Hematopoietic multipotent progenitor cell treated with erythropoietin and hydrocortisone succinate and interleukin-3 and kit ligand, for 8 days (in vitro differentiated cells): ENCODE measurements around the gene CDK11B.
"Not testable (repeated sequence)": the region's sequence is repeated elsewhere in the genome, so short reads cannot be mapped to it uniquely, and the experiment has no call there.

Experiments
- DNase-seq: peaks from one replicate; pipeline ENCODE4 v3.0.0-alpha.2; 2015

The CDK11B gene

GRCh38 chr1:1658583-1659549 lies at the start of gene CDK11B:
TSS of gene CDK11B (minus strand) at chr1:1659004. CDS start at chr1:1657485, 1,519 bp downstream.
- DNase-seq = peak; percentile 95

GRCh38 chr1:1707897-1708296 lies 49.1 kb upstream of the CDK11B start:
- DNase-seq = not testable (repeated sequence)

GRCh38 chr1:1707241-1707640 lies 48.4 kb upstream of the CDK11B start:
- not testable (repeated sequence) for DNase-seq

GRCh38 chr1:1705623-1706022 lies 46.8 kb upstream of the CDK11B start:
- not testable (repeated sequence) for DNase-seq

GRCh38 chr1:1704284-1704957 lies 45.6 kb upstream of the CDK11B start:
- DNase-seq = not testable (repeated sequence)

- DNase-seq = no peak
These were observed 45.0 kb upstream of the CDK11B start for GRCh38 chr1:1703796-1704195.

- not testable (repeated sequence) for DNase-seq
These were observed 43.7 kb upstream of the CDK11B start for GRCh38 chr1:1702506-1702905.

GRCh38 chr1:1700557-1700956 lies 41.8 kb upstream of the CDK11B start:
- not testable (repeated sequence) for DNase-seq

GRCh38 chr1:1700067-1700466 lies 41.3 kb upstream of the CDK11B start:
- DNase-seq = not testable (repeated sequence)

- DNase-seq = not testable (repeated sequence)
These were observed 40.3 kb upstream of the CDK11B start for GRCh38 chr1:1699061-1699460.

- not testable (repeated sequence) for DNase-seq
These were observed 38.8 kb upstream of the CDK11B start for GRCh38 chr1:1697358-1698183.

- not testable (repeated sequence) for DNase-seq
These were observed 37.9 kb upstream of the CDK11B start for GRCh38 chr1:1696431-1697357.

GRCh38 chr1:1692714-1693647 lies 34.2 kb upstream of the CDK11B start, which contains the start of gene SLC35E2B:
TSS of gene SLC35E2B (minus strand) at chr1:1692795. CDS start at chr1:1676699, 16,096 bp downstream.
- DNase-seq = peak; percentile 92

- peak; percentile 79 for DNase-seq
These were observed 33.5 kb upstream of the CDK11B start for GRCh38 chr1:1692324-1692713.

- not testable (repeated sequence) for DNase-seq
These were observed 32.6 kb upstream of the CDK11B start for GRCh38 chr1:1691443-1691842.

- DNase-seq = not testable (repeated sequence)
These were observed 30.7 kb upstream of the CDK11B start for GRCh38 chr1:1689526-1689925.

GRCh38 chr1:1687846-1688245 lies 29.0 kb upstream of the CDK11B start:
- DNase-seq = no peak

GRCh38 chr1:1684031-1684681 lies 25.4 kb upstream of the CDK11B start:
- DNase-seq = no peak

- no peak for DNase-seq
These were observed 24.5 kb upstream of the CDK11B start for GRCh38 chr1:1683104-1683905.
